GM18526 (cell line): ENCODE results near the gene PLAC8.

Experiments used
- POLR2A ChIP-seq: IDR thresholded peaks from 3 replicates; pipeline ENCODE4 v1.6.1; 2011; ENCODE audit not compliant: insufficient read length; ENCODE audit errors: extremely low read depth

PLAC8 gene

GRCh38 chr4:83089410-83090157 lies 24.9 kb downstream of the PLAC8 start:
- TF ChIP-seq POLR2A: no peak

- TF ChIP-seq POLR2A: no peak
Observed at GRCh38 chr4:83083925-83084475, 30.5 kb downstream of the PLAC8 start.

GRCh38 chr4:83082777-83083176 lies 31.8 kb downstream of the PLAC8 start:
- no peak for TF ChIP-seq POLR2A

GRCh38 chr4:83080561-83080960 lies 34.0 kb downstream of the PLAC8 start:
- no peak for TF ChIP-seq POLR2A

- TF ChIP-seq POLR2A: no peak
Observed at GRCh38 chr4:83075311-83076095, 39.0 kb downstream of the PLAC8 start.

- no peak for TF ChIP-seq POLR2A
Observed at GRCh38 chr4:83074086-83074704, 40.3 kb downstream of the PLAC8 start.

- TF ChIP-seq POLR2A: no peak
Observed at GRCh38 chr4:83071116-83071515, 43.4 kb downstream of the PLAC8 start.

GRCh38 chr4:83067058-83067639 lies 47.4 kb downstream of the PLAC8 start:
- TF ChIP-seq POLR2A: no peak

- TF ChIP-seq POLR2A: no peak
Observed at GRCh38 chr4:83065266-83065665, 49.3 kb downstream of the PLAC8 start.

GRCh38 chr4:83062739-83063138 lies 51.8 kb downstream of the PLAC8 start:
- no peak for TF ChIP-seq POLR2A

GRCh38 chr4:83054928-83055327 lies 59.6 kb downstream of the PLAC8 start:
- no peak for TF ChIP-seq POLR2A

GRCh38 chr4:83046693-83047473 lies 67.6 kb downstream of the PLAC8 start:
- TF ChIP-seq POLR2A: no peak

- no peak for TF ChIP-seq POLR2A
Observed at GRCh38 chr4:83043801-83044407, 70.6 kb downstream of the PLAC8 start.

- TF ChIP-seq POLR2A: no peak
Observed at GRCh38 chr4:83040269-83040668, 74.3 kb downstream of the PLAC8 start.
